ENCODE measurements around the gene CAPN15.
"Not testable (repeated sequence)": the region's sequence is repeated elsewhere in the genome, so short reads cannot be mapped to it uniquely, and the experiment has no call there.

CAPN15 gene

DNA sequence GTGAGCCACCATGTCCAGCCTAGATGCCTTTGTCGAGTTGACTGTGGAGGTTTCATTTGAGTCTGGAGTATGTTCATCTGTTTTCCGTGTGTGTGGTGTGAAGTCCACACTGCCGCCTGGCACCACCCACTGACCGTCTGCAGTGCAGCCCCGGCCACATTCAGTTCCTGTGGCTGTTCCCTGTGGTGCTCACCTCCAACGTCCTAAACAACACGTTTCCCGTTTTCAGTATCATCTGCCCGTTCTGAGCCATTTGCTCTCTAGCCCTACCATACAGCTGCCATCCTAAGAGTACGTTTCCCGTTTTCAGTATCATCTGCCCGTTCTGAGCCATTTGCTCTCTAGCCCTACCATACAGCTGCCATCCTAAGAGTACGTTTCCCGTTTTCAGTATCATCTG lies 20.0 kb upstream of the CAPN15 start:
- not testable (repeated sequence) for DNase-seq

DNA sequence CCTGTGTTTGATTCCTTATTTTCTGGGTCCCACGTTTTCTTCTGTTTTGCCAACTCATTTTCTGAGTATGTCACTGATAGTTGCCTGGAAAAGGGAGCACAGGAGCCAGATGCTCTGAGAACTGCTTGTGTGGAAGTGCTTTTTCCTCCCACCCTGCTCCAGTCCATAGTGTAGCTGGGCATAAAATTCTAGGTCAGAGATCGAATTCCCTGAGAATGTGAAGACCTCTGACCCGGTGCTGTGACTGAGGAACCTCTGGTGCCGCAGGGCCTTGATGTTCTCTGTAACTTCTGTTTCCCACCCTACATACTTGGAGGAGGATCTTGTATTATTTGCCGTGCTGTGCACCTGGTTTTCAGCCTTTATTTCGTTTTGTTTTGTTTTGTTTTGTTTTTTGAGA lies 19.5 kb upstream of the CAPN15 start:
- DNase-seq, result no peak

DNA sequence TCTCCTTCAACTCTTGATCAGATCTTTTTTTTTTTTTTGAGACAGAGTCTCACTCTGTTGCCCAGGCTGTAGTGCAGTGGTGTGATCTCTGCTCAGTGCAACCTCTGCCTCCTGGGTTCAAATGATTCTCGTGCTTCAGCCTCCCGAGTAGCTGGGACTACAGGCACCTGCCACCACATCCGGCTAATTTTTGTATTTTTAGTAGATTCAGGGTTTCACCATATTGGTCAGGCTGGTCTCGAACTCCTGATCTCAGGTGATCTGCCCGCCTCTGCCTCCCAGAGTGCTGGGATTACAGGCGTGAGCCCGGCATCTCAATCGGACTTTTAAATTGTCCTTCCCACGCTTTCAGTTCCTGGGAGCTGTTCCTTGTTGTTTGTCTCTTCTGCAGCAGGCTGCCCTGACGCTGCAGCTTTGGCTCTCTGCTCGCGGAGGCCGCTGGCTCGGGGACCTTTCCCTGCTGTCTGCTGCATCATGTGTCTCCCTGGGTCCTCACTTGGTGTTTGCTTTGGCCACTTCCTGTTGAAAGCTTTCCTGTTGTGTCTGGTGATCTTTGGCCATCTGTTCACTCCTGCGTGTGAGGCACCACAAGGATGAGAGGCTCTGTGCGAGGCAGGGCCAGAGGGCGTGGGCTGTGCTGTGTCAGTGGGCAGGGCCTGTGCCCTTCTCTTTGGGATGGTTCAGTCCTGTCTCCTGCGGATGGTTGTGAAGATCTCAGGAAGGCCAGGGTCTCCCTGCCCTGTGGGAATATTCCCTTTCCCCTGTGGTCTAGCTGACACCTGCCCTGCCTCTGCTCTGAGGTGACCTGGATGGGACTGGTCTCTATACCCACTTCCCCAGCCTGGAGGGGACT lies 18.4 kb upstream of the CAPN15 start:
- no peak for DNase-seq

DNA sequence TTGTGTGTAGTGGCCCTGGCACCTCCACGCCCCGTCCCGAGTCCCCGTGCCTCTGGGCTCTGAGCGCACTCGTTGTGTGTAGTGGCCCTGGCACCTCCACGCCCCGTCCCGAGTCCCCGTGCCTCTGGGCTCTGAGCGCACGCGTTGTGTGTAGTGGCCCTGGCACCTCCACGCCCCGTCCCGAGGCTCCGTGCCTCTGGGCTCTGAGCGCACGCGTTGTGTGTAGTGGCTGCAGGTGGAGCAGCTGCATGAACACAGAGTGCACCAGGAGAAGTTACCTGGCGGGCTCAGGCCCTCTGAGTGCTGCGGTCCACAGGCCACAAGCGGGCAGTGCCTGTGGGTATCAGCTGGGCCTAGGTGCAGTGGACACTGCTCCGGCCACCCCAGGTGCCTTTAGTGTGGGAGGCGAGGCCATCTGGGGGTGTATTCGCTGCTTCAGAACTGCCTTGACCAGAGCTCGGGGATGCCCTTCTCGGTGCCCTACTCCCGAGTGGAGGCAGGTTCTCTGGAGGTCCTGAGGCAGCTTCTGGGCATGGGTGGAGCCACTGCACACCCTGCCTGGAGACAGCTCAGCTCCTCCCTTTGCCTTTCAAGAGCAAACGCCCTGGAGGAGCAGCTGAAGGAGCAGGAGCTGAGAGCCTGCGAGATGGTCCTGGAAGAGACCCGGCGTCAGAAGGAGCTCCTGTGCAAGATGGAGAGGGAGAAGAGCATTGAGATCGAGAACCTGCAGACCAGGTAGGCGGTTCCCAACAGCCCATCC lies 17.3 kb upstream of the CAPN15 start:
- no peak for DNase-seq

DNA sequence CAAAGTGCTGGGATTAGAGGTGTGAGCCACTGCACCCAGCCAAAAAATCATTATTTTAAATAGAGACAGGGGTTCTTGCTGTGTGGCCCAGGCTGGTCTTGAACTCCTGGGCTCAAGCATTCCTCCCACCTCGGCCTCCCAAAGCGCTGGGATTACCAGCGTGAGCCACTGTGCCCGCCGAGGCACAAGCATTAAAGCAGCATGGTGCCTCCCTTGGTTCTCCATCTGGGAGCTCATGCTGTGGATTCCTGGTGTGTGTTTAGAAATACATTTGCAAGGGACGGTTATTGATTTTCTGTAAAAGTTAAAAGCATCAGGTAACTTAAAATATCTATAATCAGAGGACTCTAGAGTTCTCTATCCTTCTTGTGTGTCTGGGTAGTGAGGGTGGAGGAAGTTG lies 14.7 kb upstream of the CAPN15 start:
- no peak for DNase-seq

DNA sequence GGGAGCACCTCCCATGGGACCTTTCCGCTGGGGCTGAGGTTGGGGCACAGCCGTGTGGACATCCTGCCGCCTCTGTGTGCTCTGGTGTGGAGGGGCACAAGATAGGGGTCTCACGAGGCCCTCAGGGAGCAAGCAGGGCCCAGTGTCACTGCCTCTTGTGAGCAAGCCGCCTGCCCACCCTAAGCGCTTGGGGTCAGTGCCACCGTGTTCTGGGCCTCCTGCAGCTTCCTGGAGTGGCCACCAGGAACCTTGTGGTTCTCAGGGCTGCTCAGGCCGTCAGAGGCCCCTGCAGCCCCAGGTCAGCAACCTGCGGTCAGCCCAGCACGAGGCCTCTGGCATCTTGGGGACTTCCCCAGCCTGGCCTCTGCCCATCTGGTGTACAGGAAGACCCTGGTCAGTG lies 13.6 kb upstream of the CAPN15 start:
- no peak for DNase-seq

DNA sequence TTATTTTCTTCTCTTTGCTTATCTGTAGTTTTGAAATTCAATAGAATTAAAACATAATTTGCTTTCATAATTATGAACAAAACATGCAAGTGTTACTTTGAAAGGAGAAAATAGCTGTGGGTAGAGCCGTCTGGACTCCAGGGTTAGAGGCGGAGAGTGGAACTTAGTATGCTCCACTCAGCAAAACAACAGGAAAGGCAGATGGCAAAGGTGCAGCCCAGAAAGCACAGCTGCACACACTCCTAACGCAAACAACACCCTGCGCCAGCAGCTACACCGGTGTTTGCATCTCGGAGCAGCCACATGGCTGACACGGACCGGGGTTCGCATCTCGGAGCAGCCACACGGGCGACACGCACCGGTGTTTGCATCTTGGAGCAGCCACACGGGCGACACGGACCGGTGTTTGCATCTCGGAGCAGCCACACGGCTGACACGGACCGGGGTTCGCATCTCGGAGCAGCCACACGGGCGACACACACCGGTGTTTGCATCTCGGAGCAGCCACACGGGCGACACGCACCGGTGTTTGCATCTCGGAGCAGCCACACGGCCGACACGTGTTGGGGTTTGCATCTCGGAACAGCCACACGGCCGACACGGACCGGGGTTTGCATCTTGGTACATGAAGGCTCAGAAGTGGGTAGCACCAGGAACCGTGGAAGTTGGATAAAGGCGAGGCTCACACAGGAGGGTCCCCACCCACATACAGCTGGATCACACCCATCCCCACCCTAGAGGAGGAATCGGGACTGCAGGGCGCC lies 12.2 kb upstream of the CAPN15 start:
- no peak for DNase-seq

DNA sequence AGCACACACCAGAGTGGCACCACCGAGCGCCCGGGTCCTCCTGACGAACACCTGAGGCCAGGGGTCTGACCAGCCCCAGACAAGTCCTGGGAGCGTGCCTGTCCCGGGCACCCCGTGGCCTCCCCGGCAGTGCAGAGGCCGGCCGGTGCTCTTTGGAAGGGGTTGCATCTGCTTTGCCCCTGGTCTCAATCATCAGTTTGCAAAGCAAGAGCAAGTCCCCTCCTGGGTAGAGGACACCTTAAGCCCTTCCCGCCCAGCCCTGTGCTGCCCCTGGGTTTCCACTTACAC lies 11.6 kb upstream of the CAPN15 start:
- no peak for DNase-seq

DNA sequence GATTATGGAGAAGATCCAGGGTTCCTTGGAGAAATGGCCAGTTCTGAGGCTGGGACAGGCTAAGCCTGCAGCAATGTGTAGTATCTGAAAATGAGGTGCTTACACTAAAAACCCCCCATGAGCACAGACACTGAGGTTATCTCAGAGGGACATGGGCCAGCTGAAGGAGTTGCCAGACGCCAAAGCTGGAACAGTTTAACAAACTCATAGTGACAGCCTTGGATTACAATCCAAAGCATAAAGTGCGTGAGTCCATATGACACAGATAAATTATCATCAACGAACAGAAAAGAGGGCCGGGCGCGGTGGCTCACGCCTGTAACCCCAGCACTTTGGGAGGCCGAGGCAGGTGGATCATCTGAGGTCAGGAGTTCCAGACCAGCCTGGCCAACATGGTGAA lies 11.2 kb upstream of the CAPN15 start:
- no peak for DNase-seq

DNA sequence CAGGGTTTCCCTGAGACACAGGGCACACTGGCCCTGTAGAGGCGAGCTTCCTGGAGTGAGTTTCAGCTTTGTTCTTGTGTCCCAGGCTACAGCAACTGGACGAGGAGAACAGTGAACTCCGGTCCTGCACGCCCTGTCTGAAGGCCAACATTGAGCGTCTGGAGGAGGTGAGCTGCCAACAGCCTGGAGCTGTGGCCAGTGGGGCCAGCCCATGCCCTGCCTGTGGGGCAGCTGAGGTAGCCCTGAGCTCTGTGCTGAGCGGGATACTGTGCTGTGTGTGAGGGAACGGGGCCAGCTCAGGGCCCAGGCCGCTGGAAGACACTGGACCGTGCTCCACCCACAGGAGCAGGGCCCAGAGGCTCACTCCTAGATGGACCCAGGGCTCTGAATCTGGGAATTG lies 8.7 kb upstream of the CAPN15 start:
- no peak for DNase-seq

DNA sequence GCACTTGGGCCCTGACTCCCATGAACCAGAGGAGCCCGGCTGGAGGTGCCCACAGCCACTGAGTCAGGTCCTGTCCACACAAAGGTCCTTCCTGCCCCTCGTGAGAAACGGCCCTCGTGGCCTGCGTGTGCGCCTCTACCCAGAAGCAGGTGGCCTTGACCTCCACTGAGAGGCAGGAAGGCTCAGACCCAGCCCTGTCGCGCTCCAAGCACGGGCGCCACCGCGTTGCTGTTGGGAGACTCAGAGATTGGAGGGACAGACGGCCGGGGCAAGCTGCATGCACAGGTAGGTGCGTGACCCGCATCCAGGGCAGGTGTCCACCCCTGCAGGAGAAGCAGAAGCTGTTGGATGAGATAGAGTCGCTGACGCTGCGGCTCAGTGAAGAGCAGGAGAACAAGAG lies 8.1 kb upstream of the CAPN15 start:
- DNase-seq, result no peak

DNA sequence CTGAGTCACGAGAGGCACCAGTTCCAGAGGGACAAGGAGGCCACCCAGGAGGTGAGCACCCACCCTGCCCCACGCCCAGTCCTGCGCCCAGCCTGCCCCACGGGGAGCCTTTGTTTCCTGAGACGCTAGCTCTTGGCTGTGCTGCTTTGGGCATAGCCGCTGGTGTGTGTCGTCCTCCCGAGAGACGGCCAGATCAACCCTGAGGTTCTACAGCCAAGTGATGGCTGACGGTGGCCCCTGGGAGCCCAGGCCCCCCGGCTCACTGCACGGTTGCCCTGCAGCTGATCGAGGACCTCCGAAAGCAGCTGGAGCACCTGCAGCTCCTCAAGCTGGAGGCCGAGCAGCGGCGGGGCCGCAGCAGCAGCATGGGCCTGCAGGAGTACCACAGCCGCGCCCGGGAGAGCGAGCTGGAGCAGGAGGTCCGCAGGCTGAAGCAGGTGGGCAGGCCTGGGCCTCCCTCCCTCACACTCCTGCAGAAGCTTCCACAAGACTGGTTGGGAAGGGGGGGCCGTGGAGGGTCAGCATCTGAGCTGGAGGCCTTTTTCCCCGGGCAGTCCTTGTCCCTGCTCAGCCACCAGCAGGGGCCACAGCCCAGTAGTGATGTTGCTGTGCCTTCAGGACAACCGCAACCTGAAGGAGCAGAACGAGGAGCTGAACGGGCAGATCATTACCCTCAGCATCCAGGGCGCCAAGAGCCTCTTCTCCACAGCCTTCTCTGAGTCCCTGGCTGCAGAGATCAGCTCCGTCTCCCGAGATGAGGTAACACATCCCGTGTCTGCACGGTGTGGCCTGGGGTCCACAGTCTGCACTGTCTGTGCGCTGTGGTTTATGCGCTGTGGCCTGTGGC lies 7.4 kb upstream of the CAPN15 start:
- no peak for DNase-seq

DNA sequence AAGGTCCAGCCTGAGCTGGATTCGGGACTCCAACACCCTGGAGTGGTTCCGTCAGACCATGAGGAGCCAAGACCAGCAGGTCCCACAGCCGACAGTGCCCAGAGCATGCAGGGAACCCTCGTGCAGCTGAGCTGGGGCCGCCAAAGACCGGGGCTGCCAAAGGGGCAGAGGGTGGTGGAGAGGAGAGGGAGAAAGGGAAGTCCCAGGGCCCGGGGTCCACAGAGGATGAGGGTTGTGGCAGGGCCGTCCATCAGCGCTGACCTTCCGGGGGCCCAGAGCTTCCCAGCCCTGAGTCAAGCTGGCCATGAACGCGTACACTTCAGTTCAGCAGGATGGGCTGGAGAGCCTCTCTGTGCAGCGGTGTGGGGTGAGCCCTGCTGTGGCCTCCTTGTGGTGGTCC lies 6.7 kb upstream of the CAPN15 start:
- DNase-seq, result no peak

DNA sequence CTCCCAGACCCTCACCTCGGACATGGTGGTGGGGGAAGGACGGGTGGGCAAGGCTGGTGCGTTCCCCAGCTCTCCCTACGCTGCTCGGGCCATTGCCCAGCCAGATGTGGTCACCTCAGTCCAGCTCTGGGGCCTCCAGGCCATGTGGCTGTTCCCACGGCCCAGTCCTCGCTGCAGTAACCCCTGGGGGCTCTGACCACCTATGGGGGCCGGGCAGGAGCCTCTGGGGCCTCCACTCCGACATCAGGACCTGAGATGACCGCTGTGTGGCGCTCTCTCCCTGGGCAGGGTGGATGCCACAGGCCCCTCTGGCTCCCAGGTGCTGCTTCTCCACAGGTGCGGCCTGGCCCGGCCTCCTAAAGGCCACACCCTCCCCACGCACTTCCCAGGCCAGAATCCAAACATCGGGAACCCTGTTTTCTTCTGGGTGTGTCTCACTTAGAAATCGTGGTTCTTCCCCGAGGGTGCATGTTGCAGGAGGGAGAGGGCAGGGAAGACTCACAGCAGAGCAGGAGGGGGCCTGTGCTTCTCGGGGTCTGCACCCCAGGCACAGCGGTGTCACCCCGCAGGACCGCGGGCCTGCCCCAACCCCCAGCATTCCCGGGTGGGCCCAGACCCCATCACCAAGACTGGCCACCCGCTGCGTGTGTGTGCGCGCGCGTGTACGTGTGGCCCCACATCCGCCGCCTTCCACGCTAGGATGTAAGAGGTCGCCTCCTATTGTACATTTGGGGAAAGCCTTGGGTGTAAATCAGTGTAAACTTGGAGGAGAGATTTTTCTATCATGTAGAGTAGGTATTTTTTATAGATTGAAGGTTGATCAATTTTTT lies 5.9 kb upstream of the CAPN15 start:
- DNase-seq, result no peak

DNA sequence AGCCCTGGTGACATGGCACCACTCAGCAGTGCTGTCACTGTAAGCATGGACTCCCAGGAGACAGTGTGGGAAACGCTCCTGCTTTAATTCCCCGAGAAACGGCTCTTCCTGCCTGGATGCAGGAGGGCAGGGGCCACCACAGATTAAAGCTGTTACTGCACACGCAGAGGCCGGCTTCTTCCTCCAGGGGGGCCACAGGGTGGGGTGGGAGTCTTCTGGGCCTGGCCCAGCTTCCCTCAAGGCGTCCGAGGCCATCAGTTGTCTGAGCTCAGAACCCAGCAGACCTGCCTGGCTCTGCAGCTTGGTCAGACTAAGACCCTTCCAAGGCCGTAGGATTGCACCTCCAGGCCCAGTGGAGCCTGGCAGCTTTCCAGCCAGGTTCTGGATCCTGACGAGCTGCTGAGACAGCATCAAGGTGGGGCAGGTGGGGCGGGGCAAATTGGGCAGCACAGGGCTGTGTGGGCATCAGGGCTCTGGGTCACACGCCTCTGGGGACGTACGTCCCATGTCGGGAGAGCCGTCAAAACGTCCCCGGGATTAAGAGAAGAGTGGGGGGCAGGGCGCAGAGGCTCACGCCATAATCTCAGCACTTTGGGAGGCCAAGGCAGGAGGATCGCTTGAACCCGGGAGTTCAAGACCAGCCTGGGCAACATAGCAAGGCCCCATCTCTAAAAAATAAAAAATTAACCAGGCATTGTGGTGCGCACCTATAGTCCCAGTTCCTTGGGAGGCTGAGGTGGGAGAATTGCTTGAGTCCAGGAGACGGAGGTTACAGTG lies 5.0 kb upstream of the CAPN15 start:
- DNase-seq, result no peak

DNA sequence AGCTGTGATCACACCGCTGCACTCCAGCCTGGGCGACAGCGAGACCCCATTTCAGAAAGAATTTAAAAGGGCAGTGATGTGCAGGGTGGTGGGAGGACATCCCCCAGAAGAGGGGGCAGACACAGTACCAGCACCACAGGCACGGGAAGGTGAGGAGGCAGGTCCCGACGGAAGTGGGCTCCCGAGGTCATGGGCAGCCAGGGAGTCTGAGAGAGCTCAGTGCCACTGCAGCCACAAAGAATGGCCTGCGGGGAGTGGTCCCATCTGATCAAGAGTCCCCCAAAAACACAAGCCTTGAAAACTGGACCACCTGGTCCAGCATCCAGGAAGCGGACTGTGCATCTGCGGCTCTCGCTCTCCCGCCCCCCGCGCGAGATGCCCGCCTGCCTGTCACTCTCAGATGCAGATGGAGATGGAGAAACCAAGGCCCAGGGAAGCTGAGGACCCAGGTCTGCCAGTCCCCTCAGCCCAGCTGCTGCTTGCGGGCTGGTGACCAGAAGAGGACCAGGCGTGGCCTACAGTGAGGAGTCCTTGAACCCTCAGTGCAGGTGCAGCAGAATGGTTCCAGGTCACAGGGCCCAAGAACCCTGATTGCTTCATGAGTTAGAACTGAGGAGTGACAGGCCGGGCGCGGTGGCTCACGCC lies 4.3 kb upstream of the CAPN15 start:
- DNase-seq, result no peak

DNA sequence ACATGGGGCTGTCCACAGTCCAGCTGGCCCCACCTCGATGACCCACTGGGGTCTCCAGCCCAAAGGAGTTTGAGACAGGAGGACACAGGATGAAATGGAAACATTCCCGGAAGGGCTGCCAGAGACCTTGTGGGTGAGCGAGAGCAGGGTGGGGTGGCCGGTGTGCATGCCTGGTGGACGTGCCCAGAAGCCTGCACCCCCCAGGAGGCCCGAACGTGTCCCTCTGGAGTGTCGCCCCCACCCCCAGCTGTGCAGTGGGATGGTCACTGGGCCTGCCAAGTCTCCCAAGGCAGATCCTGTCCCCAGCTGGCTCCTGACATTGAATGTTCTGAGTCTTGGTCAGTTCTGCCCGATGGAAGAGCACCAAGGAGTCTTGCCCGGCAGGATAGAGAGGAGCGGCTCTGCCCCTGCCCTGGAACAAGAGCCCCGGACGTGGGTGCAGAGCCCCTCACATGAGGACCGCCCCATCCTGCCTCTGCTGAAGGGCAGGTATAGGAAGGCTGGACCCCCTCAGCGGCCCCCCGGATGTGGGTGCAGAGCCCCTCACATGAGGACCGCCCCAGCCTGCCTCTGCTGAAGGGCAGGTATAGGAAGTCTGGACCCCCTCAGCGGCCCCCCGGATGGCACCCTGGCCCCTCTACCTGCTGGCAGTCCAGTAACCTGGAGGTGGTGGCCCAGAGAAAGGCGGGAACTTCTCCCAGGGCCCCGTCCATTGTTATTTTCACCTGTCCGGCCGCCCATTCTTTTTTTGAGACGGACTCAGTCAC lies 3.1 kb upstream of the CAPN15 start:
- DNase-seq, result no peak

DNA sequence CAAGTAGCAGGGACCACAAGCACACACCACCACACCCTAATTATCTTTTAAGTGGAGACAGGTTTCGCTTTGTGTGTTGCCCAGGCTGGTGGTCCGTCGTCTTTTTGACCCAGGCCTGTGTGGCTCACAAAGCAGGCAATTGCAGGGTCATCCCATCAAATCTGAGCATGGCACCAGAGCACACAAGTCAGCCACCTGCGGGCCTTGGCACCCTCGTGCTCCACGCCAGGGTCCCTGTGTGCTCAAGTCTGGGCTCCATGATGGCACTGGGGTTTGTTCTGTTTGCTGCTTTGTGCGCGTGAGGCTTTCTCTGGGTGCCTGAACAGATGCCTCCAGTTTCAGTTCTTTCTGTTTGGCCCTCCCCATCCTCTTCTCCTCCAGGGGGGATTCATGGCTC lies 2.4 kb upstream of the CAPN15 start:
- DNase-seq, result no peak

DNA sequence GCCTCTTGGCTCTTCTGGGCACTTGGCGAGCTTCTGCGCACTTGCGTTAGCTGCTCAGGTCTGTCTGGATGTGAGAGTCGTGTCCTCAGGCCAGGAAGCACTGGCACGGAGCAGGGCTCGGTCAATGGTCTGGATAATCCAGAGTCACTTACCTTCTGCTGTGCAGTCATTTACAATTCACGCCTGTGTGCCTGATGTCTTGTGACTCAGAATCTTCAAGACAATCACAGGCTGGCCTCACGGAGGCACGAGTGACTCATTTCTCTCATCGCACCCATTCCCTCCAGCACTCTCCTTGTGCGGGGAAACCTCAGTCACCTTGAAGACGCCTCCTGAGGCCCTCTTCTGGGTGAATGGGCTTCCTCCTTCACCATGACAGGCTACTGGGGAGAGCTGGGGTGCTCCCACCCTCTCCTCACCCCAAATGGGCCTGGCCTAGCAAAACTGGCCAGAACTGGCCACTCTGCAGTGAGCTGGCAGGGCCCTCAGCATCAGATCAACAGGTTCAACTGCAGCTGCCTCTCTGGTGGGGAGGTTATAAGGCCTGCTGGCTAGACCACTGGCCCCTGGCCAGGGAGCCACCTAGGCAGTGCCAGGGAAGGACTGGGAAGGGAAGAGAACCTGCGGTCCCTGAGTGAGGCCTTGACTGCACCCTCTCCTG lies 1.9 kb upstream of the CAPN15 start:
- DNase-seq, result peak in 1 of 2 donors; percentile 36

Data from CD4-positive, alpha-beta T cell treated with Interleukin-4 for 1 hour (primary cell).